ENCODE results near the gene ENSA. TPM values are rescaled to one million over a fixed set of nuclear protein-coding genes. Genes with fewer than 3 reads are reported as not detected.
A peak's percentile ranks its signal among the peaks of the same experiment; 100 is the strongest.
"Not testable (repeated sequence)": the region's sequence is repeated elsewhere in the genome, so short reads cannot be mapped to it uniquely, and the experiment has no call there.

The ENSA gene
- total RNA-seq, 1 donor from 2014 or later, result 129 TPM

- peak overlapping the region; percentile 96 for H3K27ac ChIP-seq (replicated peaks)
- H3K9me3 ChIP-seq (replicated peaks), result no peaks in the 10 kb centered on the region
- peak overlapping the region; percentile 81 for H3K4me3 ChIP-seq
- peaks cover 70% of the 10 kb centered on the region for H3K36me3 ChIP-seq
- DNase-seq, result no peak
- intact Hi-C loops (cut with micrococcal nuclease), result loop anchor here (5.0 kb wide), 1 partner anchor 45 kb away; no protein-coding TSS in a partner anchor
- H3K27me3 ChIP-seq (ENCODE audit: low read depth), result no peaks in the 10 kb centered on the region
- peaks cover 79% of the 10 kb centered on the region for H3K4me1 ChIP-seq
- no peak for TF ChIP-seq CTCF (IDR thresholded peaks at IDR 0.05; ENCODE audit: borderline replicate concordance)
These were observed 52.4 kb downstream of the ENSA start for GRCh38 chr1:150576794-150577556.

- intact Hi-C loops (cut with micrococcal nuclease), result loop anchor here (5.0 kb wide), 1 partner anchor 46 kb away; no protein-coding TSS in a partner anchor
- no peak for DNase-seq
- no peak for TF ChIP-seq CTCF (IDR thresholded peaks at IDR 0.05; ENCODE audit: borderline replicate concordance)
- Histone ChIP-seq H3K27me3 (ENCODE audit: low read depth) (no peaks in the 10 kb centered on the region), H3K36me3 (peaks cover 76% of the 10 kb centered on the region), H3K4me3 (peak overlapping the region; percentile 81), H3K4me1 (peaks cover 85% of the 10 kb centered on the region), H3K27ac (replicated peaks) (peak overlapping the region; percentile 96), H3K9me3 (replicated peaks) (no peaks in the 10 kb centered on the region)
These were observed 53.1 kb downstream of the ENSA start for GRCh38 chr1:150576367-150576711.

DNA sequence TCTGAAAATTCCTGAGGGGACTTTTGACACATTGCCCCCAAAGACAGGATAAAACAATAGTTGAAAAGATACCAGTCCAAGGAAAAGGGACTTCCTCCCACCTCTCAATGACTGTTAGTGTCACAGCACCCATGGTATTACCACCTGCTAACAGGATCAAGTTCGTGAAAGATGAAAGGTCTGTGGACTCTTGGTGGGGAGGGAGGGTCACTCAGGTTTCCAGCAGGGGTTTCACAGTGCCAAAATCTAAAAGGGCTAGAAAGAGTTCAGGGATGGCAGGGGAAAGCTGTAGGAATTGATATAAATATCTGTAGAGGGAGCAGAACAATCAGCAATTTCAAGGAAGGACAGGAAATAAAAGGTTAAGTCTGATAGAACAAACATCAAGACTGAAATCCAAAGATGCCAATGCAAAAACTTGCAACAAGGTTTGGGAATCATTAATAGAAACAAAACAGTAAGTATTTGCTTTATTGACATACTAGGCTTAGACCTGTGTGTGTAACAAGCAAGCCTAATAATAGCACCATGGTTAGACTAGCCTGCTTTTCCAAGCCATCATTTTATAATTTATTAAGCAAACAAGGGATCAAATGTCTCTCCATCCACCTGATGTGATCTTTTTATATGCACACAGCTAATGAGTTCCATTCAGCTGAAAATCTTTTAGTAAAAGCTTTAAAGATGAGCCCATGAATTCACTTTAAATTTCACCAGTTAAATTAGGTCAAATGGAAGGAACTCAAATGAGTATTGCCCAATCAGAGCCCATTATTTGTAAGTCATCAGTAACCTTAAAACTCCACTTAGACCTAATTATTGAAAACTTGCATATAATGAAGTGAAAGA is 53.7 kb downstream of the ENSA start:
- DNase-seq, result no peak
- H3K27me3 ChIP-seq (ENCODE audit: low read depth), result no peaks in the 10 kb centered on the region
- peak overlapping the region; percentile 96 for H3K27ac ChIP-seq (replicated peaks)
- intact Hi-C loops (cut with micrococcal nuclease), result loop anchor here (5.0 kb wide), 1 partner anchor 47 kb away; no protein-coding TSS in a partner anchor
- H3K4me1 ChIP-seq, result peaks cover 91% of the 10 kb centered on the region
- H3K9me3 ChIP-seq (replicated peaks), result no peaks in the 10 kb centered on the region
- no peak for TF ChIP-seq CTCF (IDR thresholded peaks at IDR 0.05; ENCODE audit: borderline replicate concordance)
- H3K4me3 ChIP-seq, result peak overlapping the region; percentile 81
- peaks cover 82% of the 10 kb centered on the region for H3K36me3 ChIP-seq

DNA sequence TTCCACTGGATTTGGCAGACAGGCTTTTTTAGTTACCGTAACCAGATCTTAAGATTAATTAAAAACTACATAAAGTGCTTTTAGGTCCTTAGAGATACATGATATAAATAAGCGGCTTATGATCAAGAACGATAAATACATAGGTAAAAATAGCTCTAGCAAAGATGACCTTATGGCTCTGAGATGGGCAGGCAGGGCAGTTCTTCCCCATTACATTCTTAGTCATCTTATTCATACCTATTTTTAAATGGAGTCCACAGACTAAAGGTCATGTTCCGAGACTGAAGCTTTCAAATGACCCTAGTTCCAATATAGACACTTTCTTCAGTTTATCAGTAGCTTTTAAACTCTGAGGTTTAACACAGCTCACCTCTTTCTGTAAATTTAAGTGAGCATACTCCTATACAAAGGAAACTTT is 54.3 kb downstream of the ENSA start:
- no peaks in the 10 kb centered on the region for H3K27me3 ChIP-seq (ENCODE audit: low read depth)
- peaks cover 93% of the 10 kb centered on the region for H3K4me1 ChIP-seq
- H3K27ac ChIP-seq (replicated peaks), result peak overlapping the region; percentile 96
- TF ChIP-seq CTCF (IDR thresholded peaks at IDR 0.05; ENCODE audit: borderline replicate concordance), result no peak
- H3K36me3 ChIP-seq, result peaks cover 82% of the 10 kb centered on the region
- H3K9me3 ChIP-seq (replicated peaks), result no peaks in the 10 kb centered on the region
- intact Hi-C loops (cut with micrococcal nuclease), result loop anchor here (5.0 kb wide), 1 partner anchor 47 kb away; no protein-coding TSS in a partner anchor
- DNase-seq, result no peak
- peak overlapping the region; percentile 81 for H3K4me3 ChIP-seq

- H3K4me3 ChIP-seq, result peak overlapping the region; percentile 81
- no peak for DNase-seq
- H3K9me3 ChIP-seq (replicated peaks), result no peaks in the 10 kb centered on the region
- peaks cover 89% of the 10 kb centered on the region for H3K36me3 ChIP-seq
- peak overlapping the region; percentile 96 for H3K27ac ChIP-seq (replicated peaks)
- peaks cover 95% of the 10 kb centered on the region for H3K4me1 ChIP-seq
- intact Hi-C loops (cut with micrococcal nuclease), result loop anchor here (5.0 kb wide), 1 partner anchor 48 kb away; no protein-coding TSS in a partner anchor
- no peaks in the 10 kb centered on the region for H3K27me3 ChIP-seq (ENCODE audit: low read depth)
- no peak for TF ChIP-seq CTCF (IDR thresholded peaks at IDR 0.05; ENCODE audit: borderline replicate concordance)
These were observed 54.9 kb downstream of the ENSA start for GRCh38 chr1:150574260-150575071.

GRCh38 chr1:150573648-150574071 is 55.8 kb downstream of the ENSA start:
- H3K36me3 ChIP-seq, result peaks cover 85% of the 10 kb centered on the region
- H3K4me3 ChIP-seq, result peak overlapping the region; percentile 81
- H3K4me1 ChIP-seq, result peaks cover 96% of the 10 kb centered on the region
- DNase-seq; H3K27me3 ChIP-seq (ENCODE audit: low read depth); intact Hi-C loops (cut with micrococcal nuclease); H3K9me3 ChIP-seq (replicated peaks): not testable (repeated sequence)
- peak overlapping the region; percentile 96 for H3K27ac ChIP-seq (replicated peaks)

Measured in left ventricle myocardium inferior (tissue), 1 donor.